IMR-90 (cell line): Measurements from ENCODE around the gene SOX1. TPM values are rescaled to one million over a fixed set of nuclear protein-coding genes. Genes with fewer than 3 reads are reported as not detected.

Source experiments
- ATAC-seq: fragments of 200-7000 bp; cut with Tn5 transposase; 2 replicates; pipeline ENCODE4 v1.9.1; 2020; ENCODE audit warnings: low read depth, mild to moderate bottlenecking, moderate library complexity
- BruUV-seq: library from RNA; stranded (reverse); fragments of 400-500 nt; replicated peaks from 2 replicates; lab custom pipeline; 2021; lab: Mats Ljungman, UMichigan
- CTCF ChIA-PET: fragments of 300-600 bp; formaldehyde crosslinking; extraction: SDS; loops from one replicate; lab custom pipeline; 2021; ENCODE audit warnings: antibody characterized with exemption; lab: Yijun Ruan, JAX
- POLR2A ChIA-PET: fragments of 300-600 bp; sonication (Branson Sonifier 250); formaldehyde crosslinking; loops from one replicate; lab custom pipeline; 2022; ENCODE audit warnings: antibody characterized with exemption; ENCODE audit not compliant: unreplicated experiment; lab: Charles Lee
- DNase-seq: peaks from one replicate; pipeline ENCODE4 v3.0.0; 2013
- H2AFZ ChIP-seq: replicated peaks from 2 replicates; pipeline ENCODE3; 2013; ENCODE audit warnings: low read length, mild to moderate bottlenecking; ENCODE audit not compliant: poor library complexity
- H2AK5ac ChIP-seq: 2 replicates; pipeline ENCODE4 v1.6.1; 2013; ENCODE audit warnings: low read depth, low read length, inconsistent platforms
- H2AK9ac ChIP-seq: replicated peaks from 2 replicates; pipeline ENCODE3; 2013; ENCODE audit warnings: mild to moderate bottlenecking, low read depth, low read length, moderate library complexity; ENCODE audit not compliant: poor library complexity
- H2BK120ac ChIP-seq: 2 replicates; pipeline ENCODE4 v1.6.1; 2013; ENCODE audit warnings: low read depth, low read length, inconsistent platforms
- H2BK15ac ChIP-seq: 3 replicates; pipeline ENCODE4 v1.6.1; 2013; ENCODE audit warnings: low read depth, low read length, inconsistent platforms
- H2BK20ac ChIP-seq: 2 replicates; pipeline ENCODE4 v1.6.1; 2013; ENCODE audit warnings: low read depth, mild to moderate bottlenecking, inconsistent platforms, low read length, moderate library complexity
- H2BK5ac ChIP-seq: 2 replicates; pipeline ENCODE4 v1.6.1; 2013; ENCODE audit warnings: mild to moderate bottlenecking, low read depth, low read length, inconsistent platforms; ENCODE audit not compliant: poor library complexity, severe bottlenecking
- H3K14ac ChIP-seq: replicated peaks from 2 replicates; pipeline ENCODE4 v1.6.1; 2013; ENCODE audit warnings: low read depth, low read length, inconsistent platforms
- H3K18ac ChIP-seq: 2 replicates; pipeline ENCODE4 v1.6.1; 2013; ENCODE audit warnings: low read depth, low read length, control low read depth
- H3K23ac ChIP-seq: 2 replicates; pipeline ENCODE4 v1.6.1; 2013; ENCODE audit warnings: low read depth, low read length, inconsistent platforms
- H3K27ac ChIP-seq: 2 replicates; pipeline ENCODE4 v1.5.1; 2013; ENCODE audit warnings: mild to moderate bottlenecking, control low read depth, low read length; ENCODE audit not compliant: insufficient read depth
- H3K27me3 ChIP-seq: 2 replicates; pipeline ENCODE4 v1.6.1; 2013; ENCODE audit warnings: low read length; ENCODE audit not compliant: control insufficient read depth, insufficient read depth
- H3K36me3 ChIP-seq: 2 replicates; pipeline ENCODE4 v1.6.1; 2013; ENCODE audit warnings: low read length, mixed read lengths; ENCODE audit not compliant: control insufficient read depth, insufficient read depth
- H3K4ac ChIP-seq: 2 replicates; pipeline ENCODE4 v1.6.1; 2013; ENCODE audit warnings: low read depth, low read length, inconsistent platforms
- H3K4me1 ChIP-seq: 2 replicates; pipeline ENCODE4 v1.6.1; 2013; ENCODE audit warnings: low read length, mixed read lengths; ENCODE audit not compliant: control insufficient read depth, insufficient read depth
- H3K4me2 ChIP-seq: 2 replicates; pipeline ENCODE4 v1.6.1; 2013; ENCODE audit warnings: low read depth, mild to moderate bottlenecking, control low read depth, low read length, moderate library complexity
- H3K4me3 ChIP-seq: 2 replicates; pipeline ENCODE4 v1.5.1; 2013; ENCODE audit warnings: low read depth, mild to moderate bottlenecking, control low read depth, low read length, moderate library complexity; ENCODE audit not compliant: insufficient read depth
- H3K56ac ChIP-seq: 2 replicates; pipeline ENCODE4 v1.6.1; 2013; ENCODE audit warnings: low read length, inconsistent platforms; ENCODE audit not compliant: insufficient read depth; ENCODE audit errors: extremely low read depth
- H3K79me1 ChIP-seq, 2 experiments: 2 replicates each; pipeline ENCODE4 v1.6.1; 2013; ENCODE audit warnings: low read length in 2 of 2, inconsistent platforms in 1 of 2, low read depth in 1 of 2
- H3K9ac ChIP-seq: 2 replicates; pipeline ENCODE4 v1.6.1; 2013; ENCODE audit warnings: low read depth, low read length, control low read depth
- H3K9me1 ChIP-seq: 2 replicates; pipeline ENCODE4 v1.6.1; 2013; ENCODE audit warnings: low read length, inconsistent platforms; ENCODE audit not compliant: insufficient read depth
- H3K9me3 ChIP-seq: 2 replicates; pipeline ENCODE4 v1.6.1; 2013; ENCODE audit warnings: low read length; ENCODE audit not compliant: control insufficient read depth, insufficient read depth
- H4K20me1 ChIP-seq: 2 replicates; pipeline ENCODE4 v1.6.1; 2013; ENCODE audit warnings: low read length, inconsistent platforms; ENCODE audit not compliant: insufficient read depth
- H4K5ac ChIP-seq: 2 replicates; pipeline ENCODE4 v1.6.1; 2013; ENCODE audit warnings: mild to moderate bottlenecking, low read depth, low read length, control low read depth
- H4K8ac ChIP-seq, 2 experiments: 2 replicates each; pipeline ENCODE4 v1.6.1; 2013; ENCODE audit warnings: low read depth in 2 of 2, low read length in 2 of 2, control low read depth in 1 of 2, inconsistent platforms in 1 of 2
- H4K91ac ChIP-seq: 2 replicates; pipeline ENCODE4 v1.6.1; 2013; ENCODE audit warnings: low read depth, low read length, inconsistent platforms; ENCODE audit not compliant: insufficient read depth
- BHLHE40 ChIP-seq: fragments of 150-350 bp; IDR thresholded peaks from 2 replicates; pipeline ENCODE4 v1.6.1; 2016; ENCODE audit warnings: mild to moderate bottlenecking, low read depth, low read length
- CEBPB ChIP-seq: IDR thresholded peaks from 2 replicates; pipeline ENCODE4 v1.6.1; 2012; ENCODE audit warnings: low read depth, low read length, improper control_type of control experiment
- CHD1 ChIP-seq: IDR thresholded peaks from 2 replicates; pipeline ENCODE4 v1.6.1; 2012; ENCODE audit warnings: low read depth, low read length, improper control_type of control experiment
- CTCF ChIP-seq: conservative IDR thresholded peaks from 2 replicates; pipeline ENCODE4 v1.5.1; 2012; ENCODE audit warnings: mild to moderate bottlenecking, low read depth, low read length, improper control_type of control experiment
- ELK1 ChIP-seq: fragments of 150-350 bp; IDR thresholded peaks from 2 replicates; pipeline ENCODE4 v1.6.1; 2016; ENCODE audit warnings: low read depth, mild to moderate bottlenecking, low read length, moderate library complexity, borderline replicate concordance
- FOS ChIP-seq: fragments of 150-350 bp; IDR thresholded peaks from 2 replicates; pipeline ENCODE4 v1.6.1; 2016; ENCODE audit warnings: low read depth, low read length
- MAFK ChIP-seq: IDR thresholded peaks from 2 replicates; pipeline ENCODE4 v1.6.1; 2012; ENCODE audit warnings: low read depth, low read length, improper control_type of control experiment
- MAZ ChIP-seq: IDR thresholded peaks from 2 replicates; pipeline ENCODE4 v1.6.1; 2012; ENCODE audit warnings: low read depth, mild to moderate bottlenecking, low read length, improper control_type of control experiment, moderate library complexity, borderline replicate concordance
- MXI1 ChIP-seq: IDR thresholded peaks from 2 replicates; pipeline ENCODE4 v1.6.1; 2012; ENCODE audit warnings: low read depth, mild to moderate bottlenecking, low read length, moderate library complexity, borderline replicate concordance
- NFE2L2 ChIP-seq: fragments of 150-350 bp; IDR thresholded peaks from 2 replicates; pipeline ENCODE4 v1.6.1; 2016; ENCODE audit warnings: low read depth, mild to moderate bottlenecking, low read length
- POLR2A ChIP-seq: IDR thresholded peaks from 2 replicates; pipeline ENCODE4 v1.6.1; 2012; ENCODE audit warnings: mild to moderate bottlenecking, low read depth, low read length
- RAD21 ChIP-seq: IDR thresholded peaks from 2 replicates; pipeline ENCODE4 v1.6.1; 2012; ENCODE audit warnings: low read length, improper control_type of control experiment
- RCOR1 ChIP-seq: IDR thresholded peaks from 2 replicates; pipeline ENCODE4 v1.6.1; 2012; ENCODE audit warnings: mild to moderate bottlenecking, low read length, improper control_type of control experiment; ENCODE audit not compliant: insufficient replicate concordance
- RFX5 ChIP-seq: IDR thresholded peaks from 2 replicates; pipeline ENCODE4 v1.8.0; 2012; ENCODE audit warnings: low read depth, mild to moderate bottlenecking, low read length, moderate library complexity
- SMC3 ChIP-seq: fragments of 150-350 bp; IDR thresholded peaks from 2 replicates; pipeline ENCODE4 v1.6.1; 2016; ENCODE audit warnings: low read depth, mild to moderate bottlenecking, antibody characterized with exemption, low read length, moderate library complexity
- USF2 ChIP-seq: fragments of 150-350 bp; IDR thresholded peaks from 2 replicates; pipeline ENCODE4 v1.6.1; 2017; ENCODE audit warnings: mild to moderate bottlenecking, antibody characterized with exemption, low read length, low read depth
- WGBS, 2 experiments: methylation state at CpG; one replicate each; pipeline versions ENCODE4 v1.1.5 to v1.1.7; 2013; ENCODE audit warnings: missing lambda C conversion rate in 2 of 2; ENCODE audit not compliant: insufficient read length in 1 of 2; ENCODE audit errors: extremely low coverage in 2 of 2; 5-methylcytosine and 5-hydroxymethylcytosine counted together
- dilution Hi-C: fragments of 300-500 bp; cut with HindIII; formaldehyde crosslinking; loops from one replicate; pipeline ENCODE4 v1.14.3; 2018; ENCODE audit warnings: low sequenced_read_pairs; ENCODE audit not compliant: unreplicated experiment
- in situ Hi-C: fragments of 300-500 bp; cut with MboI; formaldehyde crosslinking; loops from 3 replicates; pipeline ENCODE4 v1.14.3; 2019; ENCODE audit warnings: low sequenced_read_pairs, inconsistent platforms, mixed read lengths
- intact Hi-C: fragments of 100-400 bp; cut with micrococcal nuclease; formaldehyde crosslinking; loops from 2 replicates; pipeline ENCODE4 v1.10.0; 2022
- polyA plus RNA-seq, 3 experiments: library from polyadenylated mRNA; depleted of rRNA; stranded (reverse); fragments of >200 nt; gene quantifications; 2 replicates each; pipeline ENCODE4 v1.2.3, GENCODE V29; 2012; ENCODE audit warnings: low replicate concordance in 1 of 3
- total RNA-seq: library from RNA; depleted of rRNA; stranded (reverse); fragments of >200 nt; gene quantifications from 2 replicates; pipeline ENCODE4 v1.2.3, GENCODE V29; 2012

The SOX1 gene
- total and polyA plus RNA-seq, 2 of the 4 experiments (the other 2 are of a cell fraction): not detected

- no peak overlapping the region for H2BK120ac ChIP-seq
- no peak overlapping the region for H2AFZ ChIP-seq
- H3K14ac ChIP-seq: no peak overlapping the region
- H4K91ac ChIP-seq: no peak overlapping the region
- H4K20me1 ChIP-seq: no peaks in the 10 kb centered on the region
- dilution Hi-C loops: no loop called here
- no peak overlapping the region for H2AK9ac ChIP-seq
- H3K56ac ChIP-seq: no peak overlapping the region
- no peak overlapping the region for H2BK5ac ChIP-seq
- H2BK20ac ChIP-seq: no peak overlapping the region
- BruUV-seq: no TSS peak
- no peak overlapping the region for H3K9ac ChIP-seq
- H3K4me2 ChIP-seq: no peak overlapping the region
- no peaks in the 10 kb centered on the region for H3K9me1 ChIP-seq
- no peak overlapping the region for H2AK5ac ChIP-seq
- H3K27ac ChIP-seq: no peak overlapping the region
- H4K5ac ChIP-seq: no peak overlapping the region
- no peaks in the 10 kb centered on the region for H3K36me3 ChIP-seq
- in situ Hi-C loops: no loop called here
- no peak overlapping the region for H4K8ac ChIP-seq
- DNase-seq: no peak
- 0 out of 2 replicates have a peak, but pooled peaks cover 2% of the 10 kb centered on the region for H3K9me3 ChIP-seq
- no peak overlapping the region for H3K4me3 ChIP-seq
- no peaks in the 10 kb centered on the region for H3K79me1 ChIP-seq
- H3K18ac ChIP-seq: no peak overlapping the region
- H3K23ac ChIP-seq: no peak overlapping the region
- H3K4ac ChIP-seq: no peak overlapping the region
- ChIA-PET CTCF (no interaction called here), POLR2A (no interaction called here)
- H3K4me1 ChIP-seq: no peaks in the 10 kb centered on the region
- no peak for TF ChIP-seq SMC3
- no peak for TF ChIP-seq MXI1
- no peak for TF ChIP-seq MAZ
- TF ChIP-seq ELK1: no peak
- TF ChIP-seq RCOR1: no peak
- TF ChIP-seq BHLHE40: no peak
- TF ChIP-seq RAD21: no peak
- TF ChIP-seq RFX5: no peak
- no peak for TF ChIP-seq CTCF
- no peak for TF ChIP-seq CEBPB
- TF ChIP-seq MAFK: no peak
- TF ChIP-seq NFE2L2: no peak
- no peak for TF ChIP-seq POLR2A
- no peak for TF ChIP-seq CHD1
- TF ChIP-seq USF2: no peak
- no peak for TF ChIP-seq FOS
- intact Hi-C loops: no loop called here
- WGBS, 2 experiments: 4% methylated on average over 20 of the region's 72 CpGs; no CpG with 5 or more reads in 1 of the 2 experiments
- H2BK15ac ChIP-seq: no peak overlapping the region
- no peak for ATAC-seq
- peaks cover 84% of the 10 kb centered on the region for H3K27me3 ChIP-seq
Measured at GRCh38 chr13:112056739-112057438, 10.1 kb upstream of the SOX1 start.
